HG02588 (cell line): ENCODE data around the gene GRB7.

Experiments used
- ATAC-seq: cut with Tn5 transposase; IDR thresholded peaks from one replicate; pipeline ENCODE4 v1.9.1; 2021; ENCODE audit warnings: mild to moderate bottlenecking, moderate library complexity; ENCODE audit not compliant: unreplicated experiment

The GRB7 gene

DNA sequence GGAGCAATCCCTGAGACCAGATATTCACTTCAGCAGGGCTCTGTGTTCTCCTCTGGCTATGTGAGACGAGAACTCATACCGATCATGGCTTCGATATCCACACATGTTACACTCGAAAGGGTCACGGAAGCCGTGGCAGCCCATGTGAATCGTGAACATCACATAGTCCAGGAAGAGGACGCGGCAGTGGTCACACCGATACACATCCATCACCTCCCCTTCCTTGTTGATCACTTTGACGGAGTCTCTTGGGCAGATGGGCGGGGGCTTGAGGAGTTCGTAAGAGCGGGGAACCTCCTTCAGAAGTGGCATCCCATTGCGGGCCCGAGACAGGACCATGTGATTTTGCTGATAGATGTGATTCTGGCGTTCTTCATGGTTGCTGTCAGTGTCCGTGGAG is 28.0 kb downstream of the GRB7 start:
- ATAC-seq, result no peak

- ATAC-seq, result no peak
Measured at GRCh38 chr17:39767147-39767546, 29.4 kb downstream of the GRB7 start.

- ATAC-seq, result peak; percentile 59
Measured at GRCh38 chr17:39769974-39770587, 32.3 kb downstream of the GRB7 start.

GRCh38 chr17:39772415-39772814 is 34.7 kb downstream of the GRB7 start:
- ATAC-seq, result no peak

GRCh38 chr17:39772987-39773934 is 35.5 kb downstream of the GRB7 start:
- no peak for ATAC-seq

- no peak for ATAC-seq
Measured at GRCh38 chr17:39774047-39774446, 36.3 kb downstream of the GRB7 start.

DNA sequence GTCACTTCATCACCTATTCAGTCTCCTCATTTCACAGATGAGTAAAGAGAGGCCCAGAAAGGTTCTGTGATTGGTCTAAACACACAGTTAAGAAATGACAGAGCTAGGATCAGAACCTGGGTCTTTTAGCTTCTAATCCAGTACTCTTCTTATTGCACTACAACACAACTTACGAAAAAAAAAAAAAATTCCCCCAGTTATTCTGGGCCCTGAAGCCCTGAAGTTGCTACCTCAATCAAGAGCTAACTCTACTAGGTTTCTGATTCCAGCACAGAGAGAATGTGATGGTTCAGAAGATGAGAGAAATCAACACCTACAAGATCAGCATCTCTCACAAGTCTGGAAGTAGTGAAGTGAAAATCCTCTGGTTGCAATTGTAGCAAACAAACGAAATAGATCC is 37.3 kb downstream of the GRB7 start:
- ATAC-seq, result no peak

DNA sequence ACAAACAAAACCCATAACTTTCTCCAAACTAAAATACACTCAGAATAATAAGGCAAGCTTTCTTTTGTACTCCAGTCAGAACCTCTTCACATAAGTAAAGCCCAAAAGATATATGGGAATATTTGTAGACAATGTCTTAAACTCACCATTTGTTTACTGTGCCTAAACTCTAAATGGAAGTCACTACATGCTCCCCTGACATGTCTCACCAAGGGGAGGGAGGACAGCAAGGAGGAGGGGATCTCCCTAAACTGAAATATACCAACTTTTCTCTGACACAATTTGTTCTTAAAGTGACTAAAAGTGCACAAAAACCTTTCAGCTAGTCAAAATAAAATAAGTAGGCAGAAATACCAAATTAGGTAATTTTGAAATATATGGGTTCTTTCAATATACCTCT is 38.5 kb downstream of the GRB7 start:
- ATAC-seq, result no peak

- peak; percentile 50 for ATAC-seq
Measured at GRCh38 chr17:39777534-39778365, 40.0 kb downstream of the GRB7 start.

GRCh38 chr17:39781031-39781860 is 43.5 kb downstream of the GRB7 start:
- no peak for ATAC-seq

DNA sequence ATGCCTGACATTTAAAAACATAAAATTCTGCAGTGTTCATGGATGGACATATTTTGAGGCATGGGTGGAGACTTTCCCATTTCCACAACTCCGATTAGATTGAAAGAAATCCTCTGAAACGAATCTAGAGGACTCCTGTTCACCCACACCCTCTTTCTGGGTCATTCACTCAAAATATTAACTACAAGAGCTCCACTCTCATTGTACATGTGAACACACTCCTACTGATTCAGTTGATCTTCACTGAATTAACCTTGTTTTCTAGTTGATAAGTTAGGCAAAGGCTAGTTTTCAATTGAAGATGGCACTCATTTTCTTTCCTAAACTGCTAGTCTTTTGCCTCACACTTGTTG is 44.1 kb downstream of the GRB7 start:
- no peak for ATAC-seq

DNA sequence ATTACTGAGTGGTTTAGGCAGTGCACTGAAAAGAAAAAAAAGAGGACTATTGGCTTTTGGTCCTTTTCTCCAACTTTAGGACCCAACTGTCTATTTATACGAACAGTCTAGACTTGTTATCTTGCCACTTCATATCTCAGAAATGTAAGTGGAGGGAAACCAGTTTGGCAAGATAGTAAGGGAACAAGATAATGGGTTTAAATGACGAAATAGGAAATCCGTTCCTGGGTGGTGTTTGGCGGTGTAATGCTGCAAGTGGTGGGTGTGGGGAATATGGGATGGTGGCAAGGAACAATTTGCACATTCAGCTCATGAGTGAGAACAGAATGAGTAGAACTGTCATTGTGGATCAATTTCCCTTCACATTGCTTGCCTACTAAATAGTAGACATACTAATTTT is 44.7 kb downstream of the GRB7 start:
- no peak for ATAC-seq

DNA sequence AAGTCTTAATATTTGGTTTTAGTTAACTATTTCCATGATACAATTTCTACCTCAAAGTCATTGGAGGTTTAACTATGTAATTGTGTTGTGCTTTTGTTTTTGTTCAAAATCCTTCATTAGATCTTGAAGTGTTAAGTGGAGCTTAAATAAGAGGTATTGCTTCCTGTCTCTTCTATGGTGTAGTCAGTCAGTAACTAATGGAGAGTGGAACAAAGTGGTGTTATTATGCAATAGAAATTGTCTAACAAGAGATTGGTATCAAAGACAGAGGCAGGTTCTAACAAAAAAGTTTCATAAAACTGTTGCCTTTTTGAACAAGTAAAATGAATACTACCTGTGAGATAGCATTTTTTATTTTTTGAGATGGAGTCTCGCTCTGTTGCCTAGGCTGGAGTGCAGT is 45.2 kb downstream of the GRB7 start:
- no peak for ATAC-seq

- ATAC-seq, result no peak
Measured at GRCh38 chr17:39787041-39787440, 49.3 kb downstream of the GRB7 start.

DNA sequence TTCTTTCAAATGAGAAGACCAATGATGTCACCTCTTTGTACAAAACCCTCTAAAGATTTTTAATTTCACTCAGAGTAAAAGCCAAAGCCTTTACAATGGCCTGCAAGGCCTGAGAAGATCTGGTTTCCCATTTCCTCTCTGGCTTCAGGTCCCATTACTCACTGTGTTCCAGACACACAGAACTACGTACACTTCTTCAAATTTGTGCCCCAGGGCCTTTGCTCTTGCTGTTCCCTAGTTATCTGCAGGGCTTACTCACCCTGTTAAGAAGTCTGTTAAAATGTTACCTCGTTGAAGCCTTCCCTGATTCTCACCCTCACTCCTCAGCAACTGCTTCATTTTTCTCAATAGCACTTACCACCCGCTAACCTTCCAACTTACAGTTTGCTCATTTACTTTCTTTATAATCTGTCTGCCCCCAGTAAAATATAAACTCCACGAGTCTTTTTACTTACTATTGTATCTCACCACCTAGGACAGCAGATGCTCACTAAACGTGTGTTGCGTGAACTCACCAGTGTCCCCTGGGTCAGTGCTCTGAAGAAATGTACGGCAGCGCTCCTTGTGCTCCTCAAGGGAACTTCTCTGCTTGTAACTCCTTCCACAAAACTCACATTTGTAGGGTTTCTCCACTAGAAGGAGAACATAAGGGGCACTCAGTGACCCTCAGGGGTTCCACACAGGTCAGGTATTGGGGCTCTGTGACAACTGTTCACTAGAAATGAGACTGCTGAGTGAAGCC is 50.2 kb downstream of the GRB7 start:
- ATAC-seq, result no peak

GRCh38 chr17:39791111-39791992 is 53.6 kb downstream of the GRB7 start:
- no peak for ATAC-seq

DNA sequence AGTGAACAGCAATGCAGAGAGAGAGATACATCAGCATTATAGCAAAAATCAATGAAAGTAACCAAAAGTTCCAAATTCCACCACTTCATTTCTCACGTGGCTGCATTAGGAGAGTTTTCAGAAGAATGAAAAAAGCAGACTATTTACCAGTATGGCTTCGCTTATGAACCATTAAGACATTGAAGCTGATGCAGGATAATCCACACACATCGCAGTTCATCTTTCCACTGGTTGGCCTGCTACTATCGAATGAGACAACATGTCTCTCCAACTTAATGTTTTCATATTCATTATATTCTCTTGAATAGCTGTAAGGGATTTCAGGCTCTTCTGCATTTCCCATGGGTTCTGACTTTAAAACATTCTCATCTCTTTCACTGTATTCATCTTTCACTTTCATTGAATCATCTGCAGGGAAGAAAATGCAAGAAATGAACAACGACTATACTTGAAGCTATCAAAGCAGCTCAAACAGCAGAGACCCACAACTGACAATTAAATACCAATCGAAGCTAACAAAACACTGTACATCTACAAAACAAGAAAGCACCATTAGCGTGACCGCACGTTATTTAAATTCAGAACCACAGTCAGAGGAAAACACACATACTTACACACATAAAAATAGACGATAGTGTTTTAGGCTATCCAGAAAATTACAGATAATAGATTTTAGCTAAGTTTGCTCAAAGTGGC is 54.9 kb downstream of the GRB7 start:
- no peak for ATAC-seq

DNA sequence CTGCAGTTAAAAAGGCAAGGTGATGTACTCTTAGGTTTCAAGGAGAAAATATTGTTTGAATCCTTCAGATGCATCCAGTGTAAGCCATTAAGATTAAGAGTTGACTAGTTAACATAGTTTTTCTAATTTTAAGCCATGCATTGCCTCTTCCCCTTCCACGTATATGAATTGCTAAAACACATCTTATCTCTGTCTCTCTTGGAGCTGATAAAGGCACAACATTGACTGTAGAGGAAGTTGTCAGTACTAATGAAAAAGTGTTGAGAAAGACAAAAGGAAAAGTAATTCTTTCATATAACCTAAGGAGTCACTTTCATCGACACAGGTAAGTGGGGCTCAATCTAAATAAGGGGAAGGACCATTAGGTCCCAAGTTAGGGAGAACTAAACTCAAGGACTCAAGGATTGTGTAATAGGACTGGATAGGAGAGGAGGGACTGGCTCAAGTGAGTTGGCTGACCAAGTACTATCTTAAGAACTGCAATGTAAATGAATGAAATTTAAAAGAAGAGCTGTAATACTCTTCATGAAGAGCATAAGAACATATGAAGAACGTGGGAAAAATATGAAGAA is 55.6 kb downstream of the GRB7 start:
- no peak for ATAC-seq
